Measurements from ENCODE around the gene HOXB6. TPM values are rescaled to one million over a fixed set of nuclear protein-coding genes. Genes with fewer than 3 reads are reported as not detected.

Gene HOXB6
- total RNA-seq, 3 donors from 2014 or later, result 41.3 to 68.8 (median 50.9) TPM

DNA sequence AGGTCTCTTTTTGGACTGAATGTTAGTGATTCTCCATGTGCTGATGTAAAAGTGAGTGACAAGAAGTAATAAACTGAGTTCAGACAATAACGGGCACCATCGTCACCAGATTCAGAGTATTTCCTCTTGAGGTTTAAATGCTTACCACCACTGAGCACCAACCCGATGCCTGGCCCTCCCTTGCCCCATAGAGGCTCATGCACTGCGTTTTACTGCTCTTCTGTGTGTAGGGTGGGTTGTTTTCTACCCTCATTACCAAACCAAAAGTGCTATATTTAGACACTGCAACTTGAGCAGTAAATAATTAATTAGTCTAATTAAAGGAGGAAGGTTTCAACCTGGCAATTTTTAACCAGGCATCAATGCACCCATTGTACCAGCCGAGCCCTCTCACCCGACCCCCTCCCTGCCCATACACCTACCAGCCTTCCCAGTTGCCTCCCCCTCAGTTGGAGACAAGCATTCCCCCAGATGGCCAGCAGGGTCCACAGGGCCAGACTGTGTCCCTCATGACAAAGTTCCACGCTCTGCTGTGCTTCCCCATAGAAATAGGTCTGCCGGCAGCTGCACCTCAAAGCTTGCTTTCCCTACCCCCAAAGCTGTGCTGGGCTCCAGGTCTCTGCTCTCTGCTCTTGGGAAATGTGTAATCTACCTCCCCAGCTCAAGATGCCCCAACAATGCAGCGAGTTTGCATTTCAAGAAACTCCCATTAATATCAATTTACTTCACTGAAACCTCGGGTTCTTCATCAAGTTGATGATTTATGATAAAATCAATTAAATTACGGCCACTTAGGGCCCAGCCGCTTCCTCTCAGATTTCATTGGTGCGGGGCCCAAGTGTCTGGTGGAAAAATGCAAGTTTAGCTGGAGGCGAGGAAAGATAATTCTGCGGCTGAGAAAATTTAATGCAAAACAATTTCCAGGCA lies 42.6 kb downstream of the HOXB6 start:
- Histone ChIP-seq H3K4me1 (ENCODE audit: low read depth) (peaks cover 44% of the 10 kb centered on the region), H3K9me3 (no peaks in the 10 kb centered on the region), H3K36me3 (ENCODE audit: low read depth) (no peaks in the 10 kb centered on the region), H3K4me3 (no peak overlapping the region)
- no peak for ATAC-seq
- intact Hi-C loops (cut with DNase I, micrococcal nuclease), result no loop called here
- TF ChIP-seq, protein P1, sequence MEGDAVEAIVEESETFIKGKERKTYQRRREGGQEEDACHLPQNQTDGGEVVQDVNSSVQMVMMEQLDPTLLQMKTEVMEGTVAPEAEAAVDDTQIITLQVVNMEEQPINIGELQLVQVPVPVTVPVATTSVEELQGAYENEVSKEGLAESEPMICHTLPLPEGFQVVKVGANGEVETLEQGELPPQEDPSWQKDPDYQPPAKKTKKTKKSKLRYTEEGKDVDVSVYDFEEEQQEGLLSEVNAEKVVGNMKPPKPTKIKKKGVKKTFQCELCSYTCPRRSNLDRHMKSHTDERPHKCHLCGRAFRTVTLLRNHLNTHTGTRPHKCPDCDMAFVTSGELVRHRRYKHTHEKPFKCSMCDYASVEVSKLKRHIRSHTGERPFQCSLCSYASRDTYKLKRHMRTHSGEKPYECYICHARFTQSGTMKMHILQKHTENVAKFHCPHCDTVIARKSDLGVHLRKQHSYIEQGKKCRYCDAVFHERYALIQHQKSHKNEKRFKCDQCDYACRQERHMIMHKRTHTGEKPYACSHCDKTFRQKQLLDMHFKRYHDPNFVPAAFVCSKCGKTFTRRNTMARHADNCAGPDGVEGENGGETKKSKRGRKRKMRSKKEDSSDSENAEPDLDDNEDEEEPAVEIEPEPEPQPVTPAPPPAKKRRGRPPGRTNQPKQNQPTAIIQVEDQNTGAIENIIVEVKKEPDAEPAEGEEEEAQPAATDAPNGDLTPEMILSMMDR (IDR thresholded peaks at IDR 0.05), result no peak
- DNase-seq, result peak in 1 of 3 donors; percentile 33

- TF ChIP-seq, protein P1 (IDR thresholded peaks at IDR 0.05), result no peak
- no peak overlapping the region for H3K4me3 ChIP-seq
- DNase-seq (no peak), ATAC-seq (no peak)
- H3K36me3 ChIP-seq (ENCODE audit: low read depth), result no peaks in the 10 kb centered on the region
- intact Hi-C loops (cut with DNase I, micrococcal nuclease), result no loop called here
- peaks cover 43% of the 10 kb centered on the region for H3K4me1 ChIP-seq (ENCODE audit: low read depth)
- H3K9me3 ChIP-seq, result no peaks in the 10 kb centered on the region
Measured at GRCh38 chr17:48559840-48560817, 44.7 kb downstream of the HOXB6 start.

- peaks cover 46% of the 10 kb centered on the region for H3K4me1 ChIP-seq (ENCODE audit: low read depth)
- TF ChIP-seq, protein P1 (IDR thresholded peaks at IDR 0.05), result no peak
- no peaks in the 10 kb centered on the region for H3K36me3 ChIP-seq (ENCODE audit: low read depth)
- no peaks in the 10 kb centered on the region for H3K9me3 ChIP-seq
- DNase-seq (no peak), ATAC-seq (no peak)
- H3K4me3 ChIP-seq, result no peak overlapping the region
- intact Hi-C loops (cut with DNase I, micrococcal nuclease), result no loop called here
Measured at GRCh38 chr17:48559122-48559839, 45.5 kb downstream of the HOXB6 start.

DNA sequence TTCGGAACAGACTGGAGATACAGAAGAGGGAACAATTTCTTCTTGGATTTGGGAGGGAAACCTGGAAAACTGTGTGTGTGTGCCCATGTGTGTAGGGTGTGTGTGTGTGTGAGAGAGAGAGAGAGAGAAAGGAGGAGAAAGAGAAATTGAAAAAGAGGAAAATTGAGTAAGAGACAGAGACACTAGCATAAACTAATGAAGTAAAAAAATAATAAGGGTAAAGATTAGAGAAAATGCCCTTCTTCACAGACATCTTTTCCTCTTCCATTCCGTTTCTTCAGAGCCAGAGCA lies 46.0 kb downstream of the HOXB6 start:
- peaks cover 46% of the 10 kb centered on the region for H3K4me1 ChIP-seq (ENCODE audit: low read depth)

More for the DNA sequence above, 46.0 kb downstream of the HOXB6 start:
- ATAC-seq (no peak), DNase-seq (no peak)
- TF ChIP-seq, protein P1 (IDR thresholded peaks at IDR 0.05), result no peak
- Histone ChIP-seq H3K4me3 (no peak overlapping the region), H3K9me3 (no peaks in the 10 kb centered on the region), H3K36me3 (ENCODE audit: low read depth) (no peaks in the 10 kb centered on the region)
- intact Hi-C loops (cut with DNase I, micrococcal nuclease), result no loop called here
